Right atrium auricular region (tissue), 2 donors: ENCODE measurements around the gene ASB4. TPM values are rescaled to one million over a fixed set of nuclear protein-coding genes. Genes with fewer than 3 reads are reported as not detected.

Experiments used
- DNase-seq: peaks from one replicate; pipeline ENCODE4 v3.0.0-alpha.2; 2019; ENCODE audit warnings: low spot score
- H3K27ac ChIP-seq, 2 donors: fragments of 200-600 bp; sonication (generic); 1 replicate in 1 of 2; 2 replicates in 1 of 2; pipeline ENCODE4 v1.5.1; 2016 to 2019
- H3K27me3 ChIP-seq, 2 donors: fragments of 200-600 bp; sonication (generic); one replicate each; pipeline versions ENCODE4 v1.5.1 to v1.6.0; 2017 to 2019
- H3K36me3 ChIP-seq: fragments of 200-600 bp; sonication (generic); one replicate; pipeline ENCODE4 v1.5.1; 2016
- H3K4me1 ChIP-seq, 2 donors: fragments of 200-600 bp; sonication (generic); one replicate each; pipeline versions ENCODE4 v1.5.1 to v1.6.0; 2017 to 2019
- H3K4me3 ChIP-seq, 2 donors: fragments of 200-600 bp; sonication (generic); 1 replicate in 1 of 2; 2 replicates in 1 of 2; pipeline ENCODE4 v1.5.1; 2017 to 2019; ENCODE audit warnings: mild to moderate bottlenecking in 1 of 2, moderate library complexity in 1 of 2
- H3K9me3 ChIP-seq, 2 donors: fragments of 200-600 bp; sonication (generic); one replicate each; pipeline ENCODE4 v1.5.1; 2019
- CTCF ChIP-seq, 2 donors: fragments of 200-600 bp; sonication (generic); IDR thresholded peaks; one replicate each; pipeline ENCODE4 v1.5.1; 2019; ENCODE audit warnings: antibody characterized with exemption in 2 of 2
- total RNA-seq, 2 donors: library from RNA; depleted of rRNA; stranded (reverse); fragments of >200 nt; gene quantifications; one replicate each; pipeline ENCODE4 v1.1.0, GENCODE V29; 2016

ASB4 gene
- total RNA-seq, result 1 to 10 TPM; 1.5 to 4.6 TPM

GRCh38 chr7:95485391-95486123 lies at the start of gene ASB4:
ASB4 (plus strand) TSS chr7:95485943; CDS start chr7:95485972, 29 bp downstream.
- Histone ChIP-seq H3K4me1 (no peaks in the 10 kb centered on the region), H3K9me3 (no peaks in the 10 kb centered on the region), H3K27ac (no peak within 1 kb of the TSS), H3K36me3 (no peaks in the 10 kb centered on the region), H3K4me3 (peak within 1 kb of the TSS; percentile 2 to 6), H3K27me3 (no peaks in the 10 kb centered on the region)
- no peak for DNase-seq
- no peak for TF ChIP-seq CTCF (IDR thresholded peaks at IDR 0.05)

- H3K9me3 ChIP-seq, result no peaks in the 10 kb centered on the region
- H3K27me3 ChIP-seq, result no peaks in the 10 kb centered on the region
- H3K27ac ChIP-seq, result no peak overlapping the region
- no peaks in the 10 kb centered on the region for H3K36me3 ChIP-seq
- no peak overlapping the region for H3K4me3 ChIP-seq
- TF ChIP-seq CTCF (IDR thresholded peaks at IDR 0.05), result no peak
- DNase-seq, result no peak
- peaks cover 0 to 9% of the 10 kb centered on the region in 2 donors for H3K4me1 ChIP-seq
Observed at GRCh38 chr7:95436407-95436806, 49.3 kb upstream of the ASB4 start.

GRCh38 chr7:95440394-95441038 lies 45.2 kb upstream of the ASB4 start:
- no peaks in the 10 kb centered on the region for H3K9me3 ChIP-seq
- no peaks in the 10 kb centered on the region for H3K27me3 ChIP-seq
- H3K27ac ChIP-seq, result no peak overlapping the region
- H3K4me3 ChIP-seq, result no peak overlapping the region
- H3K36me3 ChIP-seq, result no peaks in the 10 kb centered on the region
- H3K4me1 ChIP-seq, result no peaks in the 10 kb centered on the region
- no peak for TF ChIP-seq CTCF (IDR thresholded peaks at IDR 0.05)
- DNase-seq, result no peak

GRCh38 chr7:95441042-95441823 lies 44.5 kb upstream of the ASB4 start:
- Histone ChIP-seq H3K36me3 (no peaks in the 10 kb centered on the region), H3K4me3 (no peak overlapping the region), H3K27me3 (no peaks in the 10 kb centered on the region), H3K4me1 (no peaks in the 10 kb centered on the region), H3K9me3 (no peaks in the 10 kb centered on the region), H3K27ac (no peak overlapping the region)
- no peak for DNase-seq
- no peak for TF ChIP-seq CTCF (IDR thresholded peaks at IDR 0.05)

- no peaks in the 10 kb centered on the region for H3K4me1 ChIP-seq
- no peaks in the 10 kb centered on the region for H3K9me3 ChIP-seq
- H3K27me3 ChIP-seq, result no peaks in the 10 kb centered on the region
- no peak overlapping the region for H3K4me3 ChIP-seq
- TF ChIP-seq CTCF (IDR thresholded peaks at IDR 0.05), result no peak
- H3K27ac ChIP-seq, result no peak overlapping the region
- no peaks in the 10 kb centered on the region for H3K36me3 ChIP-seq
- no peak for DNase-seq
Observed at GRCh38 chr7:95444796-95445195, 40.9 kb upstream of the ASB4 start.
